ENCODE measurements around the gene LCN10.
A peak's percentile ranks its signal among the peaks of the same experiment; 100 is the strongest.

Gene LCN10

GRCh38 chr9:136725612-136726011 is 17.1 kb downstream of the LCN10 start:
- Histone ChIP-seq H3K79me2 (ENCODE audit: insufficient read depth, low read length) (no peaks in the 10 kb centered on the region), H3K27ac (ENCODE audit: low read depth, low read length, poor library complexity, severe bottlenecking) (no peak overlapping the region)

GRCh38 chr9:136724772-136725171 is 18.0 kb downstream of the LCN10 start:
- H3K9ac ChIP-seq (ENCODE audit: low read length) = no peak overlapping the region
- H3K79me2 ChIP-seq (ENCODE audit: insufficient read depth, low read length) = no peaks in the 10 kb centered on the region
- H3K36me3 ChIP-seq (ENCODE audit: insufficient read depth, low read length) = peaks cover 56% of the 10 kb centered on the region
- no peaks in the 10 kb centered on the region for H4K20me1 ChIP-seq (ENCODE audit: insufficient read depth, low read length)
- no peaks in the 10 kb centered on the region for H3K9me3 ChIP-seq (ENCODE audit: low read length)
- H3K27me3 ChIP-seq (ENCODE audit: insufficient read depth, low read length) = no peaks in the 10 kb centered on the region
- peaks cover 27% of the 10 kb centered on the region for H3K4me1 ChIP-seq (ENCODE audit: insufficient read depth, low read length, severe bottlenecking)
- no peak overlapping the region for H2AFZ ChIP-seq (ENCODE audit: low read length)
- H3K9me2 ChIP-seq (ENCODE audit: low read depth, low read length) = no peaks in the 10 kb centered on the region
- H3F3A ChIP-seq (ENCODE audit: insufficient read depth, low read length) = no peaks in the 10 kb centered on the region
- H3K4me2 ChIP-seq (ENCODE audit: low read length) = no peak overlapping the region
- no peak overlapping the region for H3K4me3 ChIP-seq (ENCODE audit: low read depth, low read length, poor library complexity, severe bottlenecking)
- H3K27ac ChIP-seq (ENCODE audit: low read depth, low read length, poor library complexity, severe bottlenecking) = no peak overlapping the region
- TF ChIP-seq EZH2 (IDR thresholded peaks at IDR 0.05; ENCODE audit: borderline replicate concordance, low read length) = no peak
- TF ChIP-seq, protein P1, sequence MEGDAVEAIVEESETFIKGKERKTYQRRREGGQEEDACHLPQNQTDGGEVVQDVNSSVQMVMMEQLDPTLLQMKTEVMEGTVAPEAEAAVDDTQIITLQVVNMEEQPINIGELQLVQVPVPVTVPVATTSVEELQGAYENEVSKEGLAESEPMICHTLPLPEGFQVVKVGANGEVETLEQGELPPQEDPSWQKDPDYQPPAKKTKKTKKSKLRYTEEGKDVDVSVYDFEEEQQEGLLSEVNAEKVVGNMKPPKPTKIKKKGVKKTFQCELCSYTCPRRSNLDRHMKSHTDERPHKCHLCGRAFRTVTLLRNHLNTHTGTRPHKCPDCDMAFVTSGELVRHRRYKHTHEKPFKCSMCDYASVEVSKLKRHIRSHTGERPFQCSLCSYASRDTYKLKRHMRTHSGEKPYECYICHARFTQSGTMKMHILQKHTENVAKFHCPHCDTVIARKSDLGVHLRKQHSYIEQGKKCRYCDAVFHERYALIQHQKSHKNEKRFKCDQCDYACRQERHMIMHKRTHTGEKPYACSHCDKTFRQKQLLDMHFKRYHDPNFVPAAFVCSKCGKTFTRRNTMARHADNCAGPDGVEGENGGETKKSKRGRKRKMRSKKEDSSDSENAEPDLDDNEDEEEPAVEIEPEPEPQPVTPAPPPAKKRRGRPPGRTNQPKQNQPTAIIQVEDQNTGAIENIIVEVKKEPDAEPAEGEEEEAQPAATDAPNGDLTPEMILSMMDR (IDR thresholded peaks at IDR 0.05; ENCODE audit: low read length) = no peak

More at GRCh38 chr9:136725612-136726011, 17.1 kb downstream of the LCN10 start:
- Histone ChIP-seq H3K36me3 (ENCODE audit: insufficient read depth, low read length) (peaks cover 56% of the 10 kb centered on the region), H3K9me3 (ENCODE audit: low read length) (no peaks in the 10 kb centered on the region), H3K4me2 (ENCODE audit: low read length) (peak overlapping the region; percentile 99; the same call in 1 of the 2 replicates), H3K4me3 (ENCODE audit: low read depth, low read length, poor library complexity, severe bottlenecking) (peak overlapping the region; percentile 100), H3K9me2 (ENCODE audit: low read depth, low read length) (no peaks in the 10 kb centered on the region), H3K4me1 (ENCODE audit: insufficient read depth, low read length, severe bottlenecking) (peaks cover 27% of the 10 kb centered on the region), H3K9ac (ENCODE audit: low read length) (no peak overlapping the region), H3F3A (ENCODE audit: insufficient read depth, low read length) (no peaks in the 10 kb centered on the region), H3K27me3 (ENCODE audit: insufficient read depth, low read length) (no peaks in the 10 kb centered on the region), H2AFZ (ENCODE audit: low read length) (no peak overlapping the region), H4K20me1 (ENCODE audit: insufficient read depth, low read length) (no peaks in the 10 kb centered on the region)
- TF ChIP-seq EZH2 (IDR thresholded peaks at IDR 0.05; ENCODE audit: borderline replicate concordance, low read length) = no peak
- TF ChIP-seq, protein P1 (IDR thresholded peaks at IDR 0.05; ENCODE audit: low read length) = no peak

GRCh38 chr9:136723989-136724388 is 18.8 kb downstream of the LCN10 start:
- Histone ChIP-seq H3K27me3 (ENCODE audit: insufficient read depth, low read length) (no peaks in the 10 kb centered on the region), H2AFZ (ENCODE audit: low read length) (no peak overlapping the region), H3K36me3 (ENCODE audit: insufficient read depth, low read length) (peaks cover 56% of the 10 kb centered on the region), H3K9me2 (ENCODE audit: low read depth, low read length) (no peaks in the 10 kb centered on the region), H3F3A (ENCODE audit: insufficient read depth, low read length) (no peaks in the 10 kb centered on the region), H4K20me1 (ENCODE audit: insufficient read depth, low read length) (no peaks in the 10 kb centered on the region), H3K79me2 (ENCODE audit: insufficient read depth, low read length) (no peaks in the 10 kb centered on the region), H3K4me3 (ENCODE audit: low read depth, low read length, poor library complexity, severe bottlenecking) (no peak overlapping the region), H3K4me1 (ENCODE audit: insufficient read depth, low read length, severe bottlenecking) (peaks cover 26% of the 10 kb centered on the region), H3K4me2 (ENCODE audit: low read length) (no peak overlapping the region), H3K9me3 (ENCODE audit: low read length) (no peaks in the 10 kb centered on the region), H3K27ac (ENCODE audit: low read depth, low read length, poor library complexity, severe bottlenecking) (no peak overlapping the region), H3K9ac (ENCODE audit: low read length) (no peak overlapping the region)
- TF ChIP-seq, protein P1 (IDR thresholded peaks at IDR 0.05; ENCODE audit: low read length) = no peak
- TF ChIP-seq EZH2 (IDR thresholded peaks at IDR 0.05; ENCODE audit: borderline replicate concordance, low read length) = no peak
